Brain pericyte (primary cell): Measurements from ENCODE around the gene TIAL1.
"Not testable (repeated sequence)": the region's sequence is repeated elsewhere in the genome, so short reads cannot be mapped to it uniquely, and the experiment has no call there.

Experiments used
- DNase-seq: peaks from one replicate; pipeline ENCODE4 v3.0.0-alpha.2; 2012; ENCODE audit warnings: low read depth, low spot score

TIAL1 gene

DNA sequence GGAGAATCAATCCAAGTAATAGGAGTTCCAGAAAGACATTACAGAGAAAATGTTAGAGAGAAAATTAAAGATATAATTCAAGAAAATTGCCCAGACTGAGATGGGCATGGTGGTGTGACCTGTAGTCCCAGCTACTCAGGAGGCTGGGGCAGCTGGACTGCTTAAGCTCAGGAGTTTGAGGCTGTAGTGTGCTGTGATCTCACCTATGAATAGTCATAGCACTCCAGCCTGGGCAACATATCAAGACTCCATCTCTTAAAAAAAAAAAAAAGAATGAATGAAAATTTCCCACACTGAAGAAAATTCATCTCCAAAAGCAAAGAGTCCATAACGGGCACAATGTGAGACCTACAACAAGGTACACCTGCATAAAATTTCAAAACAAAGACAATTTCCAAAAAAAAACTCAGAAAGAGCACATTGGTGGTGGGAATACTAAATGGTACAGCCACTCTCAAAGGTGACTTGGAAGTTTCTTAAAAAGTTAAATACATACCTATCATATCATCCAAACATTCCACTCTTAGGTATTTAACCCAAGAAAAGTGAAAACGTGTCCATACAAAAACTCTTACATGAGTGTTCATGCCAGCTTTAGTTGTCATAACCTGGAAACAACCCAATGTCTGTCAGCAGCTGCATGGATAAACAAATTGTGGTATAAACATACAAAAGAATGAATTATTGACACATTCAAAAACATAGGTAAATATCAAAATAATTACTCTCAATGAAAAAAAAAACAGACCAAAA lies 47.3 kb downstream of the TIAL1 start:
- no peak for DNase-seq

DNA sequence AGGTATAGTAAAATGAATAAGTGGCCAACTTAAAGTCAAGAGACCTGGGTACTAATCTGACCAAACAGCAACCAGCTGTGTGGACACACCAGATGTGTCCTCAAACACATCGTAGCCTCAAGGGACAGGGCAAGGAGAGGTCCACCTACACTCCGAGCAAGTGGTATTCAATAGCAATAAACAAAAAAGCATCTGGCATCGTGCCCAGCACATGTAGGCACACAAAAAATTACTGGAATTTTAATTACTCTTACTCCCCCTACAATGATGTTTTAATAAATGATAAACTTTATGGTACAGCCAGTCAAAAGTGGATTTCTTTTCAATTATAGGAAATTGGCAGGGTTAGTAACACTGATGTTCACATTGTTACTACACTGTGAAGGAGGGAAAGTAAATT lies 50.8 kb downstream of the TIAL1 start:
- DNase-seq: no peak

DNA sequence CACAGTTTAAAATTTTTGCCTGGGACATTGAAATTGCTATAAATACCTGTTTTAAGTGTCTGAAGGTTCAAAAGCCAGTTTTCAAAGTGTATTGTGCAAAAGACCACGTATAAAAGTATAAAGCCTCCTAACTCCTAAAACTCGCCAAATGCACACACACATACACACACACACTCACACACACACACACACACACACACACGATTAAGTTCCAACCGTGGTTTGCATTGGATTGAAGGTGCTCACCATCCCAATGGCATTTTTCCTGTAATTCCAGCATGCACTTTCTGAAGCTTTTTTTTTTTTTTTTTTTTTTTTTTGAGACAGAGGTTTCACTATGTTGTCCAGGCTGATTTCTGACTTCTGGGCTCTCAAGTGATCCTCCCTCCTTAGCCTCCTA lies 51.5 kb downstream of the TIAL1 start:
- no peak for DNase-seq

DNA sequence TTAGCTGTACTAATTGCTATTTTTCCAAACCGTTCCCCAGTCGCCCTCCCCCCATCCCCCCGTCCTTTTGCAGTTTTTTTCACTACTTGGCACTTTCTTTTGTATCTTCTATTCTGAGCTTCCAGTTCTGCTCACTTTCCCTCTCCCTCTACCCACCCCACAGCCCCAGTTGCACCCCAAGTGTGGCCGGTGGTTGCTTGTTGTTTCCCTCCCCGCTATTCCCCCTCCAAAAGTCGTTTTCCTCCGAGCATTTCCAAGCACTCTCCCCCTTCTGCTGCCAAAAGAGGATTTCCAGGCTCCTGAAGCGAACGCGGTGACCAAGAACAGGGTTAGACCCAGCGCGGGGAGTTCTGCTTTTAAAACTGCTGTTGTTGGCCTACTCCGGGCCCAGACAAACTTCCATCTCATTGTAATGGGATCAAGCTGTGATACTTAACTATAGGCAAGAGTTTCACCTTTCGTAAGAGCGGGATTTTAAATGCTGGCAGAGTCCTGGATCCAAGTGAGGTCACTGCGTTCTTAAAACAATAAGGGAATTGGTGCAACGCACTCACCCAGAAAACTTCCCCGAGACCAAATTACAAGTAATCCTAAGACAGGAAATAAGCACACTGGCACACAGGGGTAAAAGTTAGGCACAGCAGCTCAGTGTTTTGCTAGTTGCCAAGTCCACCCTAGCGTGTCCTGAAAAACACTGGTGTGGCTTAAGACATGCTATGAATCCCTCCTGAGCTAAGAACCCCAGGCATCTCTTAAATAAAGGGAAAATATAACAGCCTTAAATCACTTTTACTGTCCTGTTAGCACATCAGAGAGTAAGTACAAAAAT lies 52.7 kb downstream of the TIAL1 start:
- DNase-seq: no peak

DNA sequence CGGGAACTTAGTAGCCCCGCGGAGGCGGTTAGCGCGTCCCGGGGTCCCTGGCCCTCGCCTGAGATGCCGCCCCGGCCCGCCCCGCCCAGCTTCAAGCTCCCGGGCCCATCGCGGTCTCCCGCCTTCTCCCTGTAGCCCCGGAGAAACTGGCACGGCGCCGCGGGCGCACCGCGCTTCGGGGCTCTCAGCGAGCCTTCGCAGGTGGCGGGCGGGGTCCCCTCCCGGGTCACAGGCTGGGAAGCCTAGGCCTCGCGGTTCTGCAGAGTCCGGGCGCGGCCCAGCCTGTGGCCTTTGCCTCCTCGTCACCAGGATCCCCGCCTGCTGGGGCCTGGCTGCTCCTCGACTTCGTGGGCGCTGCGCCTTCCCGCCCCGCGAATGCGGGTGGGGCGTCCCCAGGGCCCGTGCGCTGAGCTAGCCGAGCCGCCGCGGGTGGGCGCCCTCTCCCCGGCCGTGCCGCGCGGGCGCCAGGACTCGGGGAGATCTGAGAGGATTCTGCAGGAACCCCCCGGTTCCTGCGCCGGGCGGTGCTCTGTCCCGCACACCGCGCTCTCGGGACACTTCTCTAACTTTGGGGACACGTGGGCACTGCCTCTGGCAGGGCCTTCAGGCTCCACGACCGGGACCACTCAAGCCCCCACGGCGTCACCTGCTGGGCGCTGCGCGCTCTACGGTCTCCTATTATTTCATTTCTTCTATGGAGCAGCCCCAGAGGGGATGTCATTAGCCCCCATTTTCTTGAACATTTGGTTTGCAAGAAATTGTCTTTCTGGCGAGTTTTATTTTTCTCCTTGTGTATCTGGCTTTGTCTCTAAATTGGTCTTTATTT lies 53.6 kb downstream of the TIAL1 start:
- DNase-seq: no peak

DNA sequence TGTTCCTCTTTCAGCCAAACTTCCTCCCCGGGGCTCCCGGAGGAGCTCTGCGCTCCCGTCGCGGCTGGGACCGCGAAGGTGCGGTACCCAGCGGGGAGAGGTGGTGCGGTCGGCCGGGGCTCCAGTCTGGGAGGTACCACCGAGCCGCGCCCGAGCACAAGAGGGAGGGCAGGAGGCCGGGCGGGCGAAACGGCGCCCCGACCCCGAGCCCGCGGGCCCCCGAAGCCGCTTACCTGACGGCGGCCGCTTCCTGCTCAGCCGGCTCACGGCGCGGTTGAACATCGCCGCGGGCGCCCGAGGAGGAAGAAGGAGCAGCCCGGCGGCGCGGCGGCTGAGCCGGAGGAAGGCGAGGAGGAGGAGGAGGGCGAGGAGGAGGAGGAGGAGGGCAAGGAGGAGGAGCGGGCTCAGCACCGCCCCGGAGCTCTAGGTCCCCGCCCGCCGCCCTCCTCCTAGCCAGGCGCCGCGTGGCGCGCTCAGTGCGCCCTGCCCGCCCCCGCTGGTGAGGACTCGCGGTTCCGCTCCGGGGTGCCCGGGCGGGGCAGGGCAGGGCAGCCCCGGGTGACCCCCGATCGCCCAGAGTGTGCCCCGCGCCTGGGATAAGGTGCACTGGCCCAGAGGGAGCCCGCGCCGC lies 54.3 kb downstream of the TIAL1 start, which contains the start of gene RGS10:
TSS of gene RGS10 (minus strand) at position 363 of the 631 bp plus-strand sequence. CDS start at position 282, 81 bp downstream.
- no peak for DNase-seq

DNA sequence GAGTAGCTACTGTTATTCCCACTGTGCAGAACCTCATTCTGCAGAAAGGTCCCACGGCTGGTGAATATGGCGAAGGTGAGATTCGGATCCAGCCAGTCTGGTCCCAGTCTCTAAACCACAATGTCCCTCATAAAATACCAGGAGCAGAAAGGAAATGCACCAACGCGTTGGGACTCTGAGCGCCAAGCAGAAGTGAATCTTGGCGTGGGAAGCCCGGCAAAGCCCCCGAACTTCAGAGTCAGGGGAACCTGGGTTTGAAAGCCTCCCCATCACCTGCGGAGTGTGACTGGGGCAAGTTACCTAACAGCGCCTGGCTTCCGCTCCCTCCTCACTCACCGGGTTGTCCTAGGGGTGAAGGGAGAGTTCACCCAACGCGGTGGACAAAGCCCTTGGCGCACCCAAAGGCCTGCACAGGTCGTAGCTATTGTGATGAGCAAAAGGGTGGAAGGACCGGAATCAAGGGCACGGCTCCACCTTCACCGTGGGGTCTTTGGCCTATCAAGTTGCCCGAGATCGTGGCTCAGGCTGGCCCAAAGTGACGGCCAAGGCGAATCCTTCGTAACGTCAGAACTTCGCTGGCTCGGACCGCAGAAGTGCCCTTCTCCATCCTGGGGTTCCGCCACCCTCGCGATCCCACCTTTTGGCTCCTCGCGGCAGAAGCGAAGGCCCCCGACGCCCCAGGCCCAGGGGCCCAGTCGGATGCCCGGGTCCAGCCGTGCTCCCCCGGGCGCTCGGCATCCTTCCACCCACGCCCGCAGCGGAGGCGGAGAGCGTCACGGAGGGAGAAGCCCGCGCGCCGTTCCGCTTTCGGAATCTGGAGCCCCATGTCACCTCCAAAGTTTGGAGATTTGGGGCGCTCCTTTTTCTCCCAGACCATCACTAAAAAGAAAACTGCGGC lies 55.1 kb downstream of the TIAL1 start:
- no peak for DNase-seq

DNA sequence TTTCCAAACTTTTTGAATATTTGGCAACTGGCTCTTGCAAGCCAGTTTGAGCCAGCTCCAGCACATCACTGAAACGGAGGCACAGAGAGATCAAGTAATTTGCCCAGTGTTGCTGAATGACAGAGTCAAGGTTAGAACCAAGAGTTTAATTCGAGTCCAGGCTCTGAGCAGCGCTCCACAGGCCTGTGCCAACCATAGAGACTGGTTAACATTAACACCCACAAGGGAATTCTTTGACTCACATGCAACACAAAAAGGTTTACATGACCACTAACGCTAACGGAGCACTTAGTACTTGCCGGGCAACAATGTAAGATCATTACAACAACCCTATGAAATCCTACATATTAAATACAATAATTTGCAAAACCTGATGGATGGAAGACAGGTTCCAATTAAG lies 55.7 kb downstream of the TIAL1 start:
- DNase-seq: no peak

DNA sequence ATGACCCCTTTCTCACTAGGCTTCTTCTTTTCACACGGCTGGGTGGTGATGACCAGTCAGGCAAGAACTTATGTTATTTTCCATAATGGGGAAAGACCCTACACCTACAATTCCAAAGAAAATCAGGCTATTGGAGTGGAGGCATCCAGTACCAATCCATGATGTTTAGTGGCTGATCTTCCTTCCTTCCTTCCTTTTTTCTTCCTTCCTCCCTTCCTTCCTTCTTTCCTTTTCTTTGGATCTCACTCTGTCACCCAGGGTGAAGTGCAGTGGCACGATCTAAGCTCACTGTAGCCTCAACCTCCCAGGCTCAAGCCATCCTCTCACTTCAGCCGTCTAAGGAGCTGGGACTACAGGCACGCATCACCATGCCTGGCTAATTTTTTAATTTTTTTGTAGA lies 56.7 kb downstream of the TIAL1 start:
- no peak for DNase-seq

DNA sequence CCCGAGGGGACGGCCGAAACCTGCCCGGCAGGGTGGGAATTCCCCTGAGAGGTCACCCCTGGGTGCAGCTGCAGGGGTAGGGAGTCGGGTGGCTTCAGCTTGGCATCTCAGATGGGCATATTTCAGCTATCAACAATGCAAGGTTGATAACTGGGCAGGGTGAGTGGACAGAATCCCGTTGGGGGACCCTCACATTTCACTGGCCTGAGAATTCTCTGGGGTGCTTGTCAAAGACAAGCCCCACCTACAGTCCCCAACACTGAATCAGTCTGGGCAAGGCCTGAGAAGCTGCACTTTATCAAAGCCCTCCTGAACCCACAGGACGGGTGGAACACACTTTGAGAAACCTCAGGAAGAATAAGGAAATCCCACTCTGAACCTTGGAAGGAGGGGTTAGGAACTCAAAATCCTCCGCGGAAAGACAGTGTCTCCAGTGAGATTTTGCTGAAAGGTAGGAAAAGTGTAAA lies 57.4 kb downstream of the TIAL1 start:
- no peak for DNase-seq

DNA sequence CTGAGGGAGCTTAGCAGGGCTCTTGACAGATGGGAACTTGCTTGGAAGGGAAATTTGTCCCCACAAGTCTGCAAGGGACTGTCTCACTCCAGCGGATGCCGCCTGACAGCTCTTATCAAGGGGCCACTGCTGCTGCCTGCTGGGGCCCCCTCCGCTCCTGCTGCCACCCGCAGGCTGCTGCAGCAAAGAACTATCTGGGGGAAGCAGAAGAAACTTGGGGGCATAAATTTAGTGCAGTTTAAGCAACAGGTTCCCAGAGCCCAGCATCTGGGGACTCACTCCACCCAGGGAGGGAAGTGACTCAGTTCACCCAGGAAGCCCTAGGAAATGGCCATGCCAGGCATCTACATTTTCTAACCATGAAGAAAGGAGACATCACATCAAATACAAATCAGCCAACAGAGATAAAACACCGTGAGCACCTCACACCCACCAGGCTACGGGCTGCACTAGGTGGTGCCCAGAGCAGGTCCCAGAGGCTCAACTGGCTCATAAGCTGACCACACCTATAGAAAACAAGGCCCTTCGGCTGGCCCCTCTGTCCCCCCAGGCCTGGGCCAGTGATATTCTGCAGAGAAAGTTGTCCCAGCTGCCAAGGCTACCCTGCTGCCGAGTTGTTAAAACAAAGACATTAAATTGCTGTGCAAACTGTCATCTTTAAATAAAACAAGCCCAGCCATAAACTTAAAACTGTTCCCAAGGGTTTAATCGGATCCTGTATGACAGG lies 58.0 kb downstream of the TIAL1 start:
- no peak for DNase-seq

DNA sequence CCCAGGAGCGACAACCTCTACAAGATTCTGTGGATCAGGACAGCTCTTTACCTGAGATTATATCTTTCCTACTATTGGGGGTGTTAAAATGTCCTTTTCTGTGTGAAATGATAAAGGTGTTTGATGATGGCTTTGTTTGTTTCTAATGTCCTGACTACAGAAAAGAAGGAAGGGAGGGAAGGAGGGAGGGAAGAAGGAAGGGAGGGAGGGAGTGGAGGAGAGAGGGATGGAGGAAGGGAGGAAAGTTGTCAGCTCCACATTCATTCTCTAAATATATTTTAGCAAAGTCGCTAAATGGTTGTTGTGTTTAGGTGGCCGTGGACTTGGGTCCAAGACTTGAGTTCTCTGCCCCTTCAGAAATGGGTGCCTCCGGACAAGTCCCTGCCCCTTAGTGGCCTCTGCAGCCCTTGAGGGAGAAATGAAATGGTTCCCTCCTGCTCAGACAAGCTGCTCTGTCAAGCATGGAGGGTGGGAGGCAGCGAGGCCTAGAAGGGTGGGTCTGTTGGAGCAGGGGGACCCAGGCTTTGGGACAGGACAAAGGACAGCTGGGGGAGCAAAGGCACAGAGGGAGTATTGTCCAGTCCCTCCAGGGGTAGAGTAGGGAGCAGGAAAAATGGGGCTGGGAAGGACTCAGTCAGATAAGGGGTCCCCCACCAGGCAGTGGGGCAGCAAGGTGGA lies 58.7 kb downstream of the TIAL1 start:
- no peak for DNase-seq

DNA sequence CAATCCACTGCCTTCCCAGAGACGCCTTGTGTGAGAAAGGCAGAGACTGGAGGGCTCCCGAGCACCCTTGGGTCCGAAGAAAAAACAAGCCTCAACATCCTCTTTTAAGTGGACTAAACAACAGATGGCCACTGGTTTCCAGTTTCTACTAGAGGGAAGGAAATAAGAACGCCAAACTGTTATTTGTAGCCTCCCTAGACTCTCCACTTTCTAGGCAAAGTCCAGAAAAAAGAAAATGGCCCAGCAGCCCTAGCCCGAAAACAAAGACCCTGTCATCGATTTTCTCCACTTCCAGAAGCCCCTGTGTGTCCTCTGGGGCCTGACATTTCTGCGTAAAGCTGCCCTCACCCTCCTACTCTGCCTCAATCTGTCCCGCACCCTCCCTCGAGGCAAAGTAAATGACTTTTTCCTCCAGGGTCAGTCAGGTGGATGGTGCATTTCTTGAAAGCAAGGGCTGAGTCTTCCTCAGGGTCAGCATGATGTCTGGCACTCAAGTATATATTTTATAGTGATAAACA lies 60.2 kb downstream of the TIAL1 start:
- no peak for DNase-seq

DNA sequence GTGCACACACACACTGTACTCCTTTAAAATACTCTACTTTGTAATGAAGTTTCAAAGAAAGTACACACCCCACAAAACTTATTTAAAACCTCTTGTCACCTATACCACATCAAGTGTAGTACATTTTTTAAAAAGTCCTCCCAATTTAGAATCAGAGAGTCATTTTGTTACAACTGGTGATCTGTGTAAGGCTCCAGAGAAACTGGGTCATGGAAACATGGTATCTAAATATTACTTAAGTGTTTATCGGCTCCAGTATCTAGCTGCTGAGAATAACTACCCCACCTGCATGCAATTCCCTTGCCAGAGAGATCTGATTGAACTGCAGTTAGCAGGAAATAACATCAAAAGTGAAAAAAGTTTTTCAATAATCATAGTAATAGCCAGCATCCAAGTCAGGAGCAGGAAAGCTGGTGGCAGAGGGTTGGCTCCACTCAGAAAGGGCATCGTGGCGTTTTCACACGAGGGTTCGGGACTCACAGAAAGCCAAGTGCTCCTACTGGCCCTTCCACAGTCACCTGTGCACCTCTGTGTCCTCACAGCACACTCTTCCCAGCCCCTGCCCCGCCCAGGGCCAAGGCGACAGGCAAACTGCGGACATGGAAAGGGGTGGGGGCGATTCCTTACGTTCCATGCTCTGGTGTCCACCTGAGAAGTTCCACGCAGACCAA lies 60.8 kb downstream of the TIAL1 start:
- DNase-seq: no peak

DNA sequence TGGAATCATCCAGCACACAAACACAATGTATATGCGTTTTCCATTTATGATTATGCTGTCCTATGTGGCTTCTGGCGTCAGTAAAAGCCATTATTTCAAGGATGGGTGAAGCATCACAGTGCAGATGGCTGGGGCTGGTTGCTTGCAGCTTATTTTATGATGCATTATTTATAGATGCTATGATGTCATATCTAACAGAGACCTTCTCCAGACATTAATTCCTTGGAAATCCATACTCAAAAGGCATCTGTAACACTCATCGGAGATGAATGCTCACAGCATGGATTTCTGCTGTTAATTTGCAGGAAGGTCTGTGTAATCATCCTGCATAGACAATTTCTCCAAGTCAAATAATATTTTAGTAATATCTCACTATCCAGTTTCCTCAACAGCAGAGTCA lies 61.5 kb downstream of the TIAL1 start:
- DNase-seq: no peak

DNA sequence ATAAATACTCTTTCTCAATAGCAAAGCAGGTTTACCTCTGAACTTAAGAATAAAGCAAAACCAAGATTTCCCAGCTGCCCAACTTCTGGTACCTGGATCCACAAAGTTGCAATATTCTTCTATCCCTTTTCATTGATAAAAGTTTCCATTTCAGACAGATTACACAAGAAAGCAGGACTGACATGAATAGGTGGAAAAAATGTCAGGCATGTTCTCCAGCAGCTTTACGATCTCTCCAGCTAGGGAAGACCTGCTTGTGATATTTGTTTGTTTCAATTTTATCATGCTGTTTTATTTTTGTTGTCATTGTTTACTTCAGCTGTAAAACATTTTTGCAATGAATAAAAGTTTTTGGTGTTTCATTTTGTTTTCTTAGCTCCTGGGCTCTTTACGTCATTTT lies 63.3 kb downstream of the TIAL1 start:
- no peak for DNase-seq

DNA sequence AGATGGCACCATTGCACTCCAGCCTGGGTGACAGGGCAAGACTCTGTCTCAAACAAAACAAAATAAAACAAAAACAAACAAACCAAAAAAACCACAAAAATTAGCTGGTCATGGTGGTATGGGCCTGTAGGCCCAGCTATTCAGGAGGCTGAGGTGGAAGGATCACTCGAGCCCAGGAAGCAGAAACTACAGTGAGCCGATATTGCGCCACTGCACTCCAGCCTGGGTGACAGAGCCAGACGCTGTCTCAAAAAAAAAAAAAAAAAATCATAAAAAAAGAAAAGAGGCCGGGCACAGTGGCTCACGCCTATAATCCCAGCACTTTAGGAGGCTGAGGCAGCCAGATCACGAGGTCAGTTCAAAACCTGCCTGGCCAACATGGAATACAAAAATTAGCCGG lies 64.0 kb downstream of the TIAL1 start:
- DNase-seq: not testable (repeated sequence)

DNA sequence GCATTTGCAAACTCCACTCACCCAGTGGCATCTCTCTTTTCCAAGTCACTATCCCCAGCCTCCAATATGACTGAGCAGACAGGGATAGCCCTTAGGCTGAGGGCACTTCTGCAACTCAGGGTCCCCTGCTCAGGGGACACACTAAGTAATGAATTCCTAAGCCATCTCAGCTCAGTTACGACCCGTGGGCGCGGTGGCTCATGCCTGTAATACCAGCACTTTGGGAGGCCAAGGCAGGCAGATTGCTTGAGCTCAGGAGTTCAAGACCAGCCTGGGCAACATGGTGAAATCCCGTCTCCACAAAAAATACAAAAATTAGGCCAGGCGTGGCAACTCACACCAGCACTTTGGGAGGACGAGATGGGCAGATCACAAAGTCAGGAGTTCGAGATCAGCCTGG lies 64.5 kb downstream of the TIAL1 start:
- DNase-seq: not testable (repeated sequence)
